HEK293 (cell line): ENCODE measurements around the gene LDLR.

Experiments used
- FEZF1 ChIP-seq: fragments of 450-650 bp; formaldehyde crosslinking; IDR thresholded peaks from 2 replicates; pipeline ENCODE4 v1.5.1; 2016; ENCODE audit warnings: missing biosample characterization, missing genetic modification characterization
- GLIS1 ChIP-seq: fragments of 450-650 bp; formaldehyde crosslinking; IDR thresholded peaks from 2 replicates; pipeline ENCODE4 v1.5.1; 2016; ENCODE audit warnings: missing biosample characterization, missing genetic modification characterization
- HOXC10 ChIP-seq: sonication (generic); formaldehyde crosslinking; IDR thresholded peaks from 2 replicates; pipeline ENCODE4 v1.8.1; 2023; ENCODE audit warnings: mild to moderate bottlenecking, missing genetic modification reagents
- KLF8 ChIP-seq: fragments of 450-650 bp; formaldehyde crosslinking; IDR thresholded peaks from 2 replicates; pipeline ENCODE4 v1.5.1; 2016; ENCODE audit warnings: missing biosample characterization, missing genetic modification characterization
- MEIS1 ChIP-seq: sonication (generic); formaldehyde crosslinking; IDR thresholded peaks from 2 replicates; pipeline ENCODE4 v1.8.1; 2022; ENCODE audit warnings: missing genetic modification reagents, mild to moderate bottlenecking, borderline replicate concordance
- SCRT2 ChIP-seq: fragments of 450-650 bp; formaldehyde crosslinking; IDR thresholded peaks from 2 replicates; pipeline ENCODE4 v1.5.1; 2016; ENCODE audit warnings: missing biosample characterization, missing genetic modification characterization
- SETDB1 ChIP-seq: IDR thresholded peaks from one replicate; pipeline ENCODE4 v1.6.1; 2017; ENCODE audit warnings: mild to moderate bottlenecking, low read length, moderate library complexity, mixed read lengths; ENCODE audit not compliant: insufficient read length
- SP7 ChIP-seq: fragments of 450-650 bp; formaldehyde crosslinking; IDR thresholded peaks from 2 replicates; pipeline ENCODE4 v1.5.1; 2016; ENCODE audit warnings: missing biosample characterization, missing genetic modification characterization
- YY2 ChIP-seq: fragments of 450-650 bp; formaldehyde crosslinking; IDR thresholded peaks from 2 replicates; pipeline ENCODE4 v1.5.1; 2016; ENCODE audit warnings: missing biosample characterization, missing genetic modification characterization
- ZNF112 ChIP-seq: fragments of 450-650 bp; formaldehyde crosslinking; IDR thresholded peaks from 2 replicates; pipeline ENCODE4 v1.5.0; 2017; ENCODE audit warnings: missing biosample characterization, missing genetic modification characterization
- ZNF132 ChIP-seq: fragments of 450-650 bp; formaldehyde crosslinking; IDR thresholded peaks from 2 replicates; pipeline ENCODE4 v1.5.1; 2017; ENCODE audit warnings: missing biosample characterization, missing genetic modification characterization, borderline replicate concordance
- ZNF133 ChIP-seq: fragments of 450-650 bp; formaldehyde crosslinking; IDR thresholded peaks from 2 replicates; pipeline ENCODE4 v1.5.1; 2016; ENCODE audit warnings: missing biosample characterization, missing genetic modification characterization
- ZNF155 ChIP-seq: fragments of 450-650 bp; formaldehyde crosslinking; IDR thresholded peaks from 2 replicates; pipeline ENCODE4 v1.5.1; 2016; ENCODE audit warnings: missing biosample characterization, missing genetic modification characterization
- ZNF214 ChIP-seq: fragments of 450-650 bp; formaldehyde crosslinking; IDR thresholded peaks from 2 replicates; pipeline ENCODE4 v1.5.1; 2017; ENCODE audit warnings: missing biosample characterization, mild to moderate bottlenecking, missing genetic modification characterization, borderline replicate concordance
- ZNF223 ChIP-seq: fragments of 450-650 bp; formaldehyde crosslinking; IDR thresholded peaks from 2 replicates; pipeline ENCODE4 v1.5.1; 2016; ENCODE audit warnings: missing biosample characterization, missing genetic modification characterization
- ZNF248 ChIP-seq: fragments of 450-650 bp; formaldehyde crosslinking; IDR thresholded peaks from 2 replicates; pipeline ENCODE4 v1.5.1; 2017; ENCODE audit warnings: missing biosample characterization, missing genetic modification characterization
- ZNF274 ChIP-seq, 2 experiments: fragments of 200-500 bp in 1 of 2; fragments of 450-650 bp in 1 of 2; sonication (Bioruptor generic) in 1 of 2; formaldehyde crosslinking in 1 of 2; IDR thresholded peaks; 2 replicates each; pipeline versions ENCODE4 v1.5.1 to v1.6.1; 2014 to 2016; ENCODE audit warnings: borderline replicate concordance in 1 of 2, inconsistent platforms in 1 of 2, low read length in 1 of 2, missing biosample characterization in 1 of 2, missing genetic modification characterization in 1 of 2
- ZNF335 ChIP-seq: fragments of 450-650 bp; formaldehyde crosslinking; conservative IDR thresholded peaks from 2 replicates; pipeline ENCODE4 v1.5.1; 2016; ENCODE audit warnings: missing biosample characterization, missing genetic modification characterization
- ZNF391 ChIP-seq: fragments of 450-650 bp; formaldehyde crosslinking; IDR thresholded peaks from 2 replicates; pipeline ENCODE4 v1.5.1; 2016; ENCODE audit warnings: low read depth, missing biosample characterization, missing genetic modification characterization, borderline replicate concordance
- ZNF548 ChIP-seq: fragments of 450-650 bp; formaldehyde crosslinking; IDR thresholded peaks from 2 replicates; pipeline ENCODE4 v1.5.1; 2016; ENCODE audit warnings: missing biosample characterization, missing genetic modification characterization
- ZNF664 ChIP-seq: fragments of 450-650 bp; formaldehyde crosslinking; IDR thresholded peaks from 2 replicates; pipeline ENCODE4 v1.5.1; 2016; ENCODE audit warnings: missing biosample characterization, missing genetic modification characterization
- ZNF701 ChIP-seq: fragments of 450-650 bp; formaldehyde crosslinking; IDR thresholded peaks from 2 replicates; pipeline ENCODE4 v1.5.1; 2016; ENCODE audit warnings: missing biosample characterization, missing genetic modification characterization
- ZNF777 ChIP-seq: fragments of 450-650 bp; formaldehyde crosslinking; IDR thresholded peaks from 2 replicates; pipeline ENCODE4 v1.5.1; 2017; ENCODE audit warnings: missing biosample characterization, missing genetic modification characterization, borderline replicate concordance
- ZNF791 ChIP-seq: fragments of 450-650 bp; formaldehyde crosslinking; IDR thresholded peaks from 2 replicates; pipeline ENCODE4 v1.5.1; 2016; ENCODE audit warnings: missing biosample characterization, missing genetic modification characterization
- ZNF792 ChIP-seq: fragments of 450-650 bp; formaldehyde crosslinking; IDR thresholded peaks from 2 replicates; pipeline ENCODE4 v1.5.1; 2016; ENCODE audit warnings: missing biosample characterization, missing genetic modification characterization
- ZNF837 ChIP-seq: fragments of 450-650 bp; formaldehyde crosslinking; IDR thresholded peaks from 2 replicates; pipeline ENCODE4 v1.5.1; 2016; ENCODE audit warnings: missing biosample characterization, missing genetic modification characterization
- ZSCAN16 ChIP-seq: fragments of 450-650 bp; formaldehyde crosslinking; IDR thresholded peaks from 2 replicates; pipeline ENCODE4 v1.5.1; 2016; ENCODE audit warnings: missing biosample characterization, missing genetic modification characterization
- TF ChIP-seq, protein P1 (sequence below): fragments of 450-650 bp; IDR thresholded peaks from 2 replicates; pipeline ENCODE4 v1.5.1; 2018; ENCODE audit warnings: missing biosample characterization, mild to moderate bottlenecking, missing genetic modification characterization
- TF ChIP-seq, protein P2 (sequence below): fragments of 450-650 bp; formaldehyde crosslinking; IDR thresholded peaks from 2 replicates; pipeline ENCODE4 v1.5.1; 2016; ENCODE audit warnings: missing biosample characterization, missing genetic modification characterization
- TF ChIP-seq, protein P3 (sequence below): fragments of 450-650 bp; formaldehyde crosslinking; IDR thresholded peaks from 2 replicates; pipeline ENCODE4 v1.5.1; 2016; ENCODE audit warnings: missing biosample characterization, missing genetic modification characterization
- TF ChIP-seq, protein P4 (sequence below): fragments of 450-650 bp; formaldehyde crosslinking; IDR thresholded peaks from 2 replicates; pipeline ENCODE4 v1.5.1; 2016; ENCODE audit warnings: missing biosample characterization, missing genetic modification characterization
- TF ChIP-seq, protein P5 (sequence below): fragments of 450-650 bp; formaldehyde crosslinking; IDR thresholded peaks from 2 replicates; pipeline ENCODE4; 2016; ENCODE audit warnings: missing biosample characterization, missing genetic modification characterization

The LDLR gene

DNA sequence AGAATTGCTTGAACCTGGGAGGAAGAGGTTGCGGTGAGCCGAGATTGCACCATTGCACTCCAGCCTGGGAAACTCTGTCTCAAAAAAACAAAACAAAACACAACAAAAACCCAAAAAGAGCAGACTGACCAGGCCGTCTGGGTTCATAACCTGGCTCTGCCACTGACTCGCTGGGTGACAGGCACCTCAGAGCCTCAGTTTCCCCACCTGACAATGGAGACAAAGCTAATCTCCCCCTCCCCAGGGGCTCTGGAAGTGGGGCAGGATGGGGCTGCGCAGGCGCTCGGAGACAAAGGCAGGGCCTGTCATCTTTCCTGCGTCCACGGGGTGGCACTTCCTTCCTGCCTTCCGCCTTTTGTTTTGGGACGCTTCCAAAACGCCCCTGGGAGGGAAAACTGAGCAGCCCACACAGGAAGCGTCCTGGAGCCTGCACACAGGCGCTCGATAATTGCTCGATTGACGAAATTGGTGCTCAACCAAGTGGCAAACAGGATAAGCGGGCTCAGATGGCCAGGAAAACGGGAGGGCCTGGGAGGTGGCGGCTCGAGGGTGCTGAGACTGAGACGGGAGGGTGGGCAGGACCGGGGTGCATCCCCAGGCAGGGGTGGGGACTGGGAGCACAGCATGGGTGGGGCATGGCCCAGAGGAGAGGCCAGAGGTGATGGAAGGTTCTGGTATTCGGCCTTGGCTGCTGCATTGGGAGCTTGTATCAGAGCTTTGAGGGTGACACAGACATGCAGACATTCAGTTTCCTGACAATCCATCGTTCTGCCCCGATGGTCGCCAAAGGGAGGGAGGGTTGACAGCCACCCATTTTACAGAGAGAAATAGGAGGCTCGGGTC lies 48.5 kb downstream of the LDLR start (continued):
- TF ChIP-seq, protein P1, sequence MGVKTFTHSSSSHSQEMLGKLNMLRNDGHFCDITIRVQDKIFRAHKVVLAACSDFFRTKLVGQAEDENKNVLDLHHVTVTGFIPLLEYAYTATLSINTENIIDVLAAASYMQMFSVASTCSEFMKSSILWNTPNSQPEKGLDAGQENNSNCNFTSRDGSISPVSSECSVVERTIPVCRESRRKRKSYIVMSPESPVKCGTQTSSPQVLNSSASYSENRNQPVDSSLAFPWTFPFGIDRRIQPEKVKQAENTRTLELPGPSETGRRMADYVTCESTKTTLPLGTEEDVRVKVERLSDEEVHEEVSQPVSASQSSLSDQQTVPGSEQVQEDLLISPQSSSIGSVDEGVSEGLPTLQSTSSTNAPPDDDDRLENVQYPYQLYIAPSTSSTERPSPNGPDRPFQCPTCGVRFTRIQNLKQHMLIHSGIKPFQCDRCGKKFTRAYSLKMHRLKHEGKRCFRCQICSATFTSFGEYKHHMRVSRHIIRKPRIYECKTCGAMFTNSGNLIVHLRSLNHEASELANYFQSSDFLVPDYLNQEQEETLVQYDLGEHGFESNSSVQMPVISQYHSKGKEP (tag by site-specific recombination), result no peak; the same call in 1 of the 2 replicates
- TF ChIP-seq ZNF223 (tag by site-specific recombination) (no peak), ZNF248 (no peak), SCRT2 (tag by site-specific recombination) (no peak), ZNF777 (tag by site-specific recombination) (no peak), ZNF214 (tag by site-specific recombination) (no peak), ZNF274 (IDR thresholded peaks at IDR 0.05; ENCODE audit: low read length) (no peak), ZNF274 (tag by site-specific recombination; IDR thresholded peaks at IDR 0.05; ENCODE audit: borderline replicate concordance) (no peak), ZNF664 (tag by site-specific recombination) (peak; percentile 51; the same call in 1 of the 2 replicates), ZNF112 (tag by site-specific recombination) (no peak), ZSCAN16 (no peak), SETDB1 (no peak), FEZF1 (peak; percentile 98), HOXC10 (no peak), ZNF701 (no peak), ZNF792 (tag by site-specific recombination) (peak; percentile 99), ZNF335 (tag by site-specific recombination) (peak; percentile 21; the same call in 1 of the 2 replicates), KLF8 (peak; percentile 75), SP7 (tag by site-specific recombination) (peak; percentile 74), GLIS1 (tag by site-specific recombination) (peak; percentile 99), ZNF837 (tag by site-specific recombination) (no peak), MEIS1 (CRISPR knock-in tag) (no peak), ZNF791 (tag by site-specific recombination) (no peak), ZNF155 (tag by site-specific recombination) (no peak), ZNF548 (no peak), YY2 (tag by site-specific recombination) (no peak), ZNF133 (no peak), ZNF391 (tag by site-specific recombination) (no peak), ZNF132 (tag by site-specific recombination) (no peak)
- TF ChIP-seq, protein P2, sequence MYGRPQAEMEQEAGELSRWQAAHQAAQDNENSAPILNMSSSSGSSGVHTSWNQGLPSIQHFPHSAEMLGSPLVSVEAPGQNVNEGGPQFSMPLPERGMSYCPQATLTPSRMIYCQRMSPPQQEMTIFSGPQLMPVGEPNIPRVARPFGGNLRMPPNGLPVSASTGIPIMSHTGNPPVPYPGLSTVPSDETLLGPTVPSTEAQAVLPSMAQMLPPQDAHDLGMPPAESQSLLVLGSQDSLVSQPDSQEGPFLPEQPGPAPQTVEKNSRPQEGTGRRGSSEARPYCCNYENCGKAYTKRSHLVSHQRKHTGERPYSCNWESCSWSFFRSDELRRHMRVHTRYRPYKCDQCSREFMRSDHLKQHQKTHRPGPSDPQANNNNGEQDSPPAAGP (tag by site-specific recombination), result peak; percentile 95; the same call in 1 of the 2 replicates
- TF ChIP-seq, protein P3, sequence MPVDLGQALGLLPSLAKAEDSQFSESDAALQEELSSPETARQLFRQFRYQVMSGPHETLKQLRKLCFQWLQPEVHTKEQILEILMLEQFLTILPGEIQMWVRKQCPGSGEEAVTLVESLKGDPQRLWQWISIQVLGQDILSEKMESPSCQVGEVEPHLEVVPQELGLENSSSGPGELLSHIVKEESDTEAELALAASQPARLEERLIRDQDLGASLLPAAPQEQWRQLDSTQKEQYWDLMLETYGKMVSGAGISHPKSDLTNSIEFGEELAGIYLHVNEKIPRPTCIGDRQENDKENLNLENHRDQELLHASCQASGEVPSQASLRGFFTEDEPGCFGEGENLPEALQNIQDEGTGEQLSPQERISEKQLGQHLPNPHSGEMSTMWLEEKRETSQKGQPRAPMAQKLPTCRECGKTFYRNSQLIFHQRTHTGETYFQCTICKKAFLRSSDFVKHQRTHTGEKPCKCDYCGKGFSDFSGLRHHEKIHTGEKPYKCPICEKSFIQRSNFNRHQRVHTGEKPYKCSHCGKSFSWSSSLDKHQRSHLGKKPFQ, result no peak
- TF ChIP-seq, protein P4, sequence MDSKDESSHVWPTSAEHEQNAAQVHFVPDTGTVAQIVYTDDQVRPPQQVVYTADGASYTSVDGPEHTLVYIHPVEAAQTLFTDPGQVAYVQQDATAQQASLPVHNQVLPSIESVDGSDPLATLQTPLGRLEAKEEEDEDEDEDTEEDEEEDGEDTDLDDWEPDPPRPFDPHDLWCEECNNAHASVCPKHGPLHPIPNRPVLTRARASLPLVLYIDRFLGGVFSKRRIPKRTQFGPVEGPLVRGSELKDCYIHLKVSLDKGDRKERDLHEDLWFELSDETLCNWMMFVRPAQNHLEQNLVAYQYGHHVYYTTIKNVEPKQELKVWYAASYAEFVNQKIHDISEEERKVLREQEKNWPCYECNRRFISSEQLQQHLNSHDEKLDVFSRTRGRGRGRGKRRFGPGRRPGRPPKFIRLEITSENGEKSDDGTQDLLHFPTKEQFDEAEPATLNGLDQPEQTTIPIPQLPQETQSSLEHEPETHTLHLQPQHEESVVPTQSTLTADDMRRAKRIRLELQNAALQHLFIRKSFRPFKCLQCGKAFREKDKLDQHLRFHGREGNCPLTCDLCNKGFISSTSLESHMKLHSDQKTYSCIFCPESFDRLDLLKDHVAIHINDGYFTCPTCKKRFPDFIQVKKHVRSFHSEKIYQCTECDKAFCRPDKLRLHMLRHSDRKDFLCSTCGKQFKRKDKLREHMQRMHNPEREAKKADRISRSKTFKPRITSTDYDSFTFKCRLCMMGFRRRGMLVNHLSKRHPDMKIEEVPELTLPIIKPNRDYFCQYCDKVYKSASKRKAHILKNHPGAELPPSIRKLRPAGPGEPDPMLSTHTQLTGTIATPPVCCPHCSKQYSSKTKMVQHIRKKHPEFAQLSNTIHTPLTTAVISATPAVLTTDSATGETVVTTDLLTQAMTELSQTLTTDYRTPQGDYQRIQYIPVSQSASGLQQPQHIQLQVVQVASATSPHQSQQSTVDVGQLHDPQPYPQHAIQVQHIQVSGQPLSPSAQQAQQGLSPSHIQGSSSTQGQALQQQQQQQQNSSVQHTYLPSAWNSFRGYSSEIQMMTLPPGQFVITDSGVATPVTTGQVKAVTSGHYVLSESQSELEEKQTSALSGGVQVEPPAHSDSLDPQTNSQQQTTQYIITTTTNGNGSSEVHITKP (tag by site-specific recombination), result peak; percentile 100
- TF ChIP-seq, protein P5, sequence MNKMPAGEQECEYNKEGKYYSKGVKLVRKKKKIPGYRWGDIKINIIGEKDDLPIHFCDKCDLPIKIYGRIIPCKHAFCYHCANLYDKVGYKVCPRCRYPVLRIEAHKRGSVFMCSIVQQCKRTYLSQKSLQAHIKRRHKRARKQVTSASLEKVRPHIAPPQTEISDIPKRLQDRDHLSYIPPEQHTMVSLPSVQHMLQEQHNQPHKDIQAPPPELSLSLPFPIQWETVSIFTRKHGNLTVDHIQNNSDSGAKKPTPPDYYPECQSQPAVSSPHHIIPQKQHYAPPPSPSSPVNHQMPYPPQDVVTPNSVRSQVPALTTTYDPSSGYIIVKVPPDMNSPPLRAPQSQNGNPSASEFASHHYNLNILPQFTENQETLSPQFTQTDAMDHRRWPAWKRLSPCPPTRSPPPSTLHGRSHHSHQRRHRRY (tag by site-specific recombination), result no peak
